ENCODE measurements around the gene TASOR.
A peak's percentile ranks its signal among the peaks of the same experiment; 100 is the strongest.

TASOR gene

GRCh38 chr3:56688191-56688590 lies 5.1 kb upstream of the TASOR start:
- no peak overlapping the region for H3K4me3 ChIP-seq (ENCODE audit: low read depth, low read length)
- TF ChIP-seq POLR2A (IDR thresholded peaks at IDR 0.05; ENCODE audit: extremely low read depth, insufficient read length), result no peak
- TF ChIP-seq MYC (IDR thresholded peaks at IDR 0.05; ENCODE audit: low read depth, low read length), result no peak
- TF ChIP-seq MAX (IDR thresholded peaks at IDR 0.05; ENCODE audit: low read depth, low read length), result no peak
- TF ChIP-seq CTCF (IDR thresholded peaks at IDR 0.05; ENCODE audit: low read depth, low read length), result no peak
- DNase-seq (ENCODE audit: low read depth), result no peak

- DNase-seq (ENCODE audit: low read depth), result no peak
- TF ChIP-seq MYC (IDR thresholded peaks at IDR 0.05; ENCODE audit: low read depth, low read length) (no peak), MAX (IDR thresholded peaks at IDR 0.05; ENCODE audit: low read depth, low read length) (no peak), CTCF (IDR thresholded peaks at IDR 0.05; ENCODE audit: low read depth, low read length) (no peak), POLR2A (IDR thresholded peaks at IDR 0.05; ENCODE audit: extremely low read depth, insufficient read length) (no peak)
- no peak overlapping the region for H3K4me3 ChIP-seq (ENCODE audit: low read depth, low read length)
These were observed 964 bp upstream of the TASOR start for GRCh38 chr3:56684029-56684428.

GRCh38 chr3:56682462-56683121 lies 473 bp downstream of the TASOR start:
- TF ChIP-seq POLR2A (IDR thresholded peaks at IDR 0.05; ENCODE audit: extremely low read depth, insufficient read length) (peak; percentile 49), MAX (IDR thresholded peaks at IDR 0.05; ENCODE audit: low read depth, low read length) (peak; percentile 50; the same call in 1 of the 2 replicates), MYC (IDR thresholded peaks at IDR 0.05; ENCODE audit: low read depth, low read length) (0 out of 2 replicates have a peak, but pooled peaks have one; percentile 8), CTCF (IDR thresholded peaks at IDR 0.05; ENCODE audit: low read depth, low read length) (no peak)
- peak; percentile 85 for DNase-seq (ENCODE audit: low read depth)
- H3K4me3 ChIP-seq (ENCODE audit: low read depth, low read length), result peak overlapping the region; percentile 89

GRCh38 chr3:56681984-56682461 lies 1.0 kb downstream of the TASOR start:
- peak overlapping the region; percentile 89 for H3K4me3 ChIP-seq (ENCODE audit: low read depth, low read length)
- TF ChIP-seq CTCF (IDR thresholded peaks at IDR 0.05; ENCODE audit: low read depth, low read length) (no peak), MYC (IDR thresholded peaks at IDR 0.05; ENCODE audit: low read depth, low read length) (no peak), MAX (IDR thresholded peaks at IDR 0.05; ENCODE audit: low read depth, low read length) (no peak), POLR2A (IDR thresholded peaks at IDR 0.05; ENCODE audit: extremely low read depth, insufficient read length) (no peak)
- DNase-seq (ENCODE audit: low read depth), result no peak

GRCh38 chr3:56680054-56680580 lies 2.9 kb downstream of the TASOR start:
- peak overlapping the region; percentile 89 for H3K4me3 ChIP-seq (ENCODE audit: low read depth, low read length)
- no peak for DNase-seq (ENCODE audit: low read depth)
- TF ChIP-seq POLR2A (IDR thresholded peaks at IDR 0.05; ENCODE audit: extremely low read depth, insufficient read length) (no peak), MAX (IDR thresholded peaks at IDR 0.05; ENCODE audit: low read depth, low read length) (no peak), CTCF (IDR thresholded peaks at IDR 0.05; ENCODE audit: low read depth, low read length) (no peak), MYC (IDR thresholded peaks at IDR 0.05; ENCODE audit: low read depth, low read length) (no peak)

All from NB4 (cell line).